Measurements from ENCODE around the gene PTPN12. TPM values are rescaled to one million over a fixed set of nuclear protein-coding genes. Genes with fewer than 3 reads are reported as not detected.

Gene PTPN12
- total RNA-seq, 4 donors from 2014 or later, result 63.9 to 75.3 (median 68.2) TPM

GRCh38 chr7:77542409-77542808 is 5.3 kb downstream of the PTPN12 start:
- WGBS, 2 donors, result 62 to 64% methylated on average over 1 of the region's 1 CpG
- intact Hi-C loops (cut with DNase I; ENCODE audit: low total_unique reads), result no loop called here
- DNase-seq (ENCODE audit: low spot score in 2 of 2), result no peak
- H3K4me3 ChIP-seq (ENCODE audit: low read depth, poor library complexity, severe bottlenecking), result no peak overlapping the region
- TF ChIP-seq POLR2A (IDR thresholded peaks at IDR 0.05) (no peak), CTCF (IDR thresholded peaks at IDR 0.05) (no peak)

GRCh38 chr7:77542895-77543294 is 5.8 kb downstream of the PTPN12 start:
- TF ChIP-seq POLR2A (IDR thresholded peaks at IDR 0.05) (no peak), CTCF (IDR thresholded peaks at IDR 0.05) (no peak)
- DNase-seq (ENCODE audit: low spot score in 2 of 2), result no peak
- 25 to 41% methylated on average over 2 of the region's 2 CpGs for WGBS, 2 donors
- H3K4me3 ChIP-seq (ENCODE audit: low read depth, poor library complexity, severe bottlenecking), result no peak overlapping the region
- intact Hi-C loops (cut with DNase I; ENCODE audit: low total_unique reads), result no loop called here

- DNase-seq (ENCODE audit: low spot score in 2 of 2), result no peak
- intact Hi-C loops (cut with DNase I; ENCODE audit: low total_unique reads), result no loop called here
- no peak overlapping the region for H3K4me3 ChIP-seq (ENCODE audit: low read depth, poor library complexity, severe bottlenecking)
- TF ChIP-seq CTCF (IDR thresholded peaks at IDR 0.05), result no peak
- TF ChIP-seq POLR2A (IDR thresholded peaks at IDR 0.05), result no peak
- WGBS, 2 donors, result 77 to 94% methylated on average over 4 of the region's 4 CpGs
Observed at GRCh38 chr7:77543910-77544309, 6.8 kb downstream of the PTPN12 start.

- 59 to 65% methylated on average over 2 of the region's 2 CpGs for WGBS, 2 donors
- intact Hi-C loops (cut with DNase I; ENCODE audit: low total_unique reads), result no loop called here
- no peak for TF ChIP-seq POLR2A (IDR thresholded peaks at IDR 0.05)
- TF ChIP-seq CTCF (IDR thresholded peaks at IDR 0.05), result no peak
- no peak for DNase-seq (ENCODE audit: low spot score in 2 of 2)
- no peak overlapping the region for H3K4me3 ChIP-seq (ENCODE audit: low read depth, poor library complexity, severe bottlenecking)
Observed at GRCh38 chr7:77544518-77544917, 7.4 kb downstream of the PTPN12 start.

GRCh38 chr7:77548206-77548605 is 11.1 kb downstream of the PTPN12 start:
- intact Hi-C loops (cut with DNase I; ENCODE audit: low total_unique reads), result no loop called here
- WGBS, 2 donors, result 65 to 79% methylated on average over 3 of the region's 3 CpGs
- TF ChIP-seq CTCF (IDR thresholded peaks at IDR 0.05) (no peak), POLR2A (IDR thresholded peaks at IDR 0.05) (no peak)

GRCh38 chr7:77549106-77549870 is 12.2 kb downstream of the PTPN12 start:
- 73 to 79% methylated on average over 3 of the region's 3 CpGs for WGBS, 2 donors
- H3K4me3 ChIP-seq (ENCODE audit: low read depth, poor library complexity, severe bottlenecking), result no peak overlapping the region
- TF ChIP-seq POLR2A (IDR thresholded peaks at IDR 0.05), result no peak
- TF ChIP-seq CTCF (IDR thresholded peaks at IDR 0.05), result no peak
- no peak for DNase-seq (ENCODE audit: low spot score in 2 of 2)
- intact Hi-C loops (cut with DNase I; ENCODE audit: low total_unique reads), result no loop called here

More at GRCh38 chr7:77548206-77548605, 11.1 kb downstream of the PTPN12 start:
- H3K4me3 ChIP-seq (ENCODE audit: low read depth, poor library complexity, severe bottlenecking), result no peak overlapping the region
- no peak for DNase-seq (ENCODE audit: low spot score in 2 of 2)
